HUDEP-2 (cell line): ENCODE measurements around the gene SHISA7.
"Not testable (repeated sequence)": the region's sequence is repeated elsewhere in the genome, so short reads cannot be mapped to it uniquely, and the experiment has no call there.

Experiments used
- DNase-seq, 76 experiments: peaks; one replicate each; lab custom pipeline; 2025; ENCODE audit not compliant: unreplicated experiment in 76 of 76; lab: John Stamatoyannopoulos, UW

The SHISA7 gene

DNA sequence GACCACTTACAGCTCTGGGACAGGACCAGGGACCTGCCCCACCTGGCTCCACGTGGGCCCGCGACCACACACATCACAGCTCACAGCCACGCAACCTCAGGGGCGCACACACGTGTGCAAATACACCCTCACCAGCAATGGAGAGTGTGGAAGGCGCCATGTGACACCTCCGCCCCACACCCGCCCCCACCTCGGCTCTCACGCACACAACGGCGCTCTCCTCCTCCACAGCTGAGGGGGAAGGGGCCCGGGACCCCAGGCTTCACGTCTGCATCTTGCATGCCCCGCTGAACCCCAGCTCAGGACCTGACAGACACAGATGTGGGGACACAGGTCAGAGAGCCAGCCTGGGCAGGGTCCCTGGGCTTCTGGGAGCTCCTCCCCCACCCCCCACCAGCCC, 6.4 kb upstream of the SHISA7 start:
- DNase-seq: no peak

- DNase-seq: not testable (repeated sequence)
Observed at GRCh38 chr19:55448175-55448490, 5.0 kb upstream of the SHISA7 start.

GRCh38 chr19:55447421-55448174, 4.5 kb upstream of the SHISA7 start:
- peak in 64 of 76 experiments; percentile 22 to 83 (median 62) for DNase-seq

DNA sequence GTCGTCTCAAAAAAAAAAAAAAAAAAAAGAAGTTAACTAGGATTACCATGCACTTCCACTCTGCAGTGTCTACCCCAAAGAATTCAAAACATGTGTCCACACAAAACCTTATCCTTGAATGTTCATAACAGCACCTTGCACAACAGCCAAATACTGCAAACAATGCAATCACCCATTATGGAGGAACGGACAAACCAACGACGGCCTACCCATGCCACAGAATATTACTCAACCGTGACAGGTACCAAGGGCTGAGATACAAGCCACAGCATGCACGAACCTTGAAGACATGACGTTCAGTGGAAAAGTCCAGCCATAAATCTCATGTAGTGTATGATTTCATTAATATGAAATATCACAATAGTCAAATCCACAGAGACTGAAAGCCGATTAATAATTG, 3.0 kb upstream of the SHISA7 start:
- DNase-seq: no peak

GRCh38 chr19:55444646-55445045, 1.5 kb upstream of the SHISA7 start:
- no peak for DNase-seq

- DNase-seq: peak in 74 of 76 experiments; percentile 77 to 99 (median 91)
Observed at GRCh38 chr19:55443824-55444480, 852 bp upstream of the SHISA7 start.

GRCh38 chr19:55442372-55442961, 633 bp downstream of the SHISA7 start:
- DNase-seq: peak in 40 of 76 experiments; percentile 14 to 57 (median 38)

GRCh38 chr19:55441692-55442321, 1.3 kb downstream of the SHISA7 start:
- peak in 69 of 76 experiments; percentile 21 to 88 (median 68) for DNase-seq

GRCh38 chr19:55441319-55441691, 1.8 kb downstream of the SHISA7 start:
- DNase-seq: peak in 20 of 76 experiments; percentile 15 to 50 (median 34)

GRCh38 chr19:55440411-55441105, 2.5 kb downstream of the SHISA7 start:
- peak in 55 of 76 experiments; percentile 15 to 88 (median 60) for DNase-seq

- no peak for DNase-seq
Observed at GRCh38 chr19:55439052-55439451, 4.0 kb downstream of the SHISA7 start.

- DNase-seq: peak in 53 of 76 experiments; percentile 12 to 73 (median 52)
Observed at GRCh38 chr19:55437410-55437809, 5.7 kb downstream of the SHISA7 start.

GRCh38 chr19:55436847-55437246, 6.3 kb downstream of the SHISA7 start:
- no peak for DNase-seq

DNA sequence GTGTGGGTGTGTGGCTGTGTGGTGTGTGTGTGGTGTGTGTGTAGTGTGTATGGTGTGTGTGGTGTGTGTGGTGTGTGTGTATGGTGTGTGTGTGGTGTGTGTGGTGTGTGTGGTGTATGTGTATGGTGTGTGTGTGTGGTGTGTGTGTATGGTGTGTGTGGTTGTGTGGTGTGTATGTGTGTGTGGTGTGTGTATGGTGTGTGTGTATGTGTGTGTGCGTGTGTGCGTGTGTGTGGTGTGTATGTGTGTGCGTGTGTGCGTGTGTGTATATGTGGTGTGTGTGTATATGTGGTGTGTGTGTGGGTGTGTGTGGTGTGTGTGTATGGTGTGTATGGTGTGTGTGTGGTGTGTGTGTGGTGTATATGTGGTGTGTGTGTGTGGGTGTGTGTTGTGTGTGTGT, 8.1 kb downstream of the SHISA7 start:
- no peak for DNase-seq

- no peak for DNase-seq
Observed at GRCh38 chr19:55434356-55434919, 8.7 kb downstream of the SHISA7 start.

GRCh38 chr19:55433292-55433691, 9.8 kb downstream of the SHISA7 start:
- no peak for DNase-seq

DNA sequence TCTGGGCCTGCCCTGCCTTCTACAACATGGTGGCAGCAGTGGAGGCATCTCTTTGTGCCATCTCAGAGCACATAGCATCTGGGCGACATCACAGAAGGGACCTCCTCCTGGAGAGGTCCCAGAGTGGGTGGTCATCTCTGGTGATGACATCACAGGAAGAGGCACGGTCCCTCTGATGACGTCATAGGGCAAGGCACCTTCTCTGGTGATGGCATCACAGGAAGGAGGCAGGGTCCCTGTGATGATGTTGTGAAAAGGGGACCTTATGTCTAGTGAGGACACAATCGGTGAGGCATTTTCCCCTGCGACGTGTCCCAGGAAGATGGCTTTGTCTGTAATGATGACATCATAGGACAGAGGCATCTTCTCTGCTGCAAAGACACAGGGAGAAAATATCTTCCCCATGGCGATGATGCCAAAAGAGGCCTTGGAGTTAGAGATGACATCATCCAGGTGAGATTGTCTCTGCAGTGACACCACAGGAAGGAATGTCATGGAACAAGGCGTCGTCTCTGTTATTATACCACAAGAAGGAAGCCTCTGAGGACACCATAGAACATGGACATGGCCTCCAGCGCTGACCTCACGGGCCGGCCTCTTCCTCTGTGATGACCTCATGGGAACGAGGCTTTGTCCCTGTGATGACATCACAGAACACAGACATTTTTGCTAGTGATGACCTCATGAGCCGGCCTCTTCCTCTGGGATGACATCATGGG, 10.7 kb downstream of the SHISA7 start:
- DNase-seq: no peak

DNA sequence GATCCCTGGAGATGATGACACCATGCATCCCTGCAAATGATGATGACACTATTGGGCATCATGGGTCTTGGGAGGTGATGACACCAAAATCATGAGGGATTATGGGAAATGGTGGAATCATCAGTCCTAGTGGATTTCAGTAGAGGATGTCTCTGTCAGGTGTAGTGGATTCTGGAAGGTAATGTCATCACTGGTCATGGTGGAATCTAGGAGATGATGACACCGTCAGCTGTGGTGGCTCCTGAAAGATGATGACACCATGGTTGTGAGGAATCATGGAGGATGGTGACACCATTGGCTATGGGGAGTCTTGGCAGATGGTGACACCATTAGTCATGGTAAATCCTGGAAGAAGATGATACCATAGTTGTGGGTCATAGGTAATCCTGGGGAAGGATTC, 11.9 kb downstream of the SHISA7 start:
- DNase-seq: no peak

DNA sequence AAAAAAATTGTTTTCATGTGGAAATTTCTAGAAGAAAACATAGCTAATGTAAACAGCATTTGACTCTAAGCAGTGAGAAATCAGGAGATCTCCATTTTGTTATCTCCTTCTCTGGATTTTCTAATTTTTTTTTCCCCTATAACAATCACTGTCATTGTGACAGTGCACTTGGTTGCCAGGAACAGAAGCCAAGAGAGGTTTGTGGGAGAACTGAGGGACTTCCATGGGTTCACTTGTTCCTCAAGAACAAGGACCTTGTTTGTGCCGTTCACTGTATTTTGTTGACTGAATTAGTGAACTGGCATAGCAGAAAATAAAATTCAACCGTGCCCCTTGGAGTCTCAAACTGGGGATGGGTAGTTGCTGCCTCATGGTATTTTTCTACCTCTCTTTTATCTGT, 17.1 kb downstream of the SHISA7 start:
- DNase-seq: no peak

GRCh38 chr19:55424518-55424917, 18.6 kb downstream of the SHISA7 start:
- no peak for DNase-seq
